H1 (cell line): ENCODE data around the gene GCAT. TPM values are rescaled to one million over a fixed set of nuclear protein-coding genes. Genes with fewer than 3 reads are reported as not detected.

Experiments used
- CREB1 ChIP-seq: IDR thresholded peaks from 2 replicates; pipeline ENCODE4 v1.6.1; 2012; ENCODE audit warnings: inconsistent platforms
- NANOG ChIP-seq: IDR thresholded peaks from 2 replicates; pipeline ENCODE4 v1.6.1; 2011; ENCODE audit warnings: low read length, low read depth, mild to moderate bottlenecking, inconsistent platforms; ENCODE audit not compliant: insufficient read depth, poor library complexity, severe bottlenecking
- RAD21 ChIP-seq, 2 experiments: IDR thresholded peaks in 1 of 2; conservative IDR thresholded peaks in 1 of 2; 2 replicates each; pipeline ENCODE4 v1.6.1; 2011; ENCODE audit warnings: low read depth in 2 of 2, low read length in 2 of 2, improper control_type of control experiment in 1 of 2, inconsistent platforms in 1 of 2, mild to moderate bottlenecking in 1 of 2, moderate library complexity in 1 of 2
- RFX5 ChIP-seq: IDR thresholded peaks from 2 replicates; pipeline ENCODE4 v1.6.1; 2011; ENCODE audit warnings: low read depth, low read length, improper control_type of control experiment, borderline replicate concordance
- SAP30 ChIP-seq: fragments of 300-600 bp; sonication (generic); IDR thresholded peaks from 2 replicates; pipeline ENCODE4 v1.7.1; 2012; ENCODE audit warnings: low read length, moderate library complexity, mild to moderate bottlenecking, inconsistent platforms; ENCODE audit not compliant: insufficient read depth, insufficient replicate concordance
- SIX5 ChIP-seq: IDR thresholded peaks from 2 replicates; pipeline ENCODE4 v1.6.1; 2011; ENCODE audit warnings: mild to moderate bottlenecking, low read depth, low read length
- polyA plus RNA-seq, 7 experiments: library from polyadenylated mRNA; depleted of rRNA in 3 of 7; stranded (reverse) in 5 of 7; unstranded in 2 of 7; fragments of >200 nt in 5 of 7; fragments of 200-250 nt in 2 of 7; gene quantifications; 1 replicate in 5 of 7; 2 replicates in 1 of 7; 4 replicates in 1 of 7; pipeline versions ENCODE4 v1.2.1 to v1.2.3, GENCODE V29; 2011 to 2013; ENCODE audit warnings: missing spikeins in 2 of 7, mixed read lengths in 2 of 7
- total RNA-seq: library from RNA; stranded (reverse); fragmentation: NEBNext Ultra II Directional; extraction: Animal tissue kit (Norgen Biotek cat#: 25700); gene quantifications from 2 replicates; pipeline ENCODE4 v1.2.1, GENCODE V29; 2021
- TF ChIP-seq, protein P1 (sequence below): fragments of 300-600 bp; sonication (generic); IDR thresholded peaks from 2 replicates; pipeline ENCODE4 v1.7.1; 2012; ENCODE audit warnings: low read length, moderate library complexity, mild to moderate bottlenecking, inconsistent platforms; ENCODE audit not compliant: insufficient replicate concordance
- TF ChIP-seq, protein P2 (sequence below): IDR thresholded peaks from 2 replicates; pipeline ENCODE4 v1.6.1; 2011; ENCODE audit warnings: low read depth, mild to moderate bottlenecking, low read length; ENCODE audit not compliant: insufficient read depth
- TF ChIP-seq, protein P3 (sequence below): IDR thresholded peaks from 2 replicates; pipeline ENCODE4 v1.6.1; 2012; ENCODE audit warnings: low read length, inconsistent platforms

GCAT gene
- total and polyA plus RNA-seq, 2 of the 8 experiments (the other 6 are each of a cell fraction or from before 2014, with no cell fraction given), result 24.3 to 47.5 TPM

DNA sequence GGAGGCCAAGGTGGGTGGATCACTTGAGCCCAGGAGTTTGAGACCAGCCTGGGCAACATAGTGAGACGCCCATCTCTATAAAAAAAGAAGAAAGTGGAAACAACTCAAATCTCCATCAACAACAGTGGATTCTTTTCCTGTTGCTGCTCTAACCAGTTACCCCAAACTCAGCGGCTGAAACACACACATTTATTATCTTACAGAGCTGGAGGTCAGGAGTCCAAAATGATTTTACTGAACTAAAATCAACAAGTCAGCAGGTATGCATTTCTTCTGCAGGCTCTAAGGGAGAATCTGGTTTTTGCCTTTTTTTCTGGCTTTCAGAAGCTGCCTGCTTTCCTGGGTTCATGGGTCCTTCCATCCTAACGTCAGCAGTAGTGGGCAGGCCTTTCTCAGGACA lies 11.7 kb upstream of the GCAT start (continued):
- TF ChIP-seq, protein P1, sequence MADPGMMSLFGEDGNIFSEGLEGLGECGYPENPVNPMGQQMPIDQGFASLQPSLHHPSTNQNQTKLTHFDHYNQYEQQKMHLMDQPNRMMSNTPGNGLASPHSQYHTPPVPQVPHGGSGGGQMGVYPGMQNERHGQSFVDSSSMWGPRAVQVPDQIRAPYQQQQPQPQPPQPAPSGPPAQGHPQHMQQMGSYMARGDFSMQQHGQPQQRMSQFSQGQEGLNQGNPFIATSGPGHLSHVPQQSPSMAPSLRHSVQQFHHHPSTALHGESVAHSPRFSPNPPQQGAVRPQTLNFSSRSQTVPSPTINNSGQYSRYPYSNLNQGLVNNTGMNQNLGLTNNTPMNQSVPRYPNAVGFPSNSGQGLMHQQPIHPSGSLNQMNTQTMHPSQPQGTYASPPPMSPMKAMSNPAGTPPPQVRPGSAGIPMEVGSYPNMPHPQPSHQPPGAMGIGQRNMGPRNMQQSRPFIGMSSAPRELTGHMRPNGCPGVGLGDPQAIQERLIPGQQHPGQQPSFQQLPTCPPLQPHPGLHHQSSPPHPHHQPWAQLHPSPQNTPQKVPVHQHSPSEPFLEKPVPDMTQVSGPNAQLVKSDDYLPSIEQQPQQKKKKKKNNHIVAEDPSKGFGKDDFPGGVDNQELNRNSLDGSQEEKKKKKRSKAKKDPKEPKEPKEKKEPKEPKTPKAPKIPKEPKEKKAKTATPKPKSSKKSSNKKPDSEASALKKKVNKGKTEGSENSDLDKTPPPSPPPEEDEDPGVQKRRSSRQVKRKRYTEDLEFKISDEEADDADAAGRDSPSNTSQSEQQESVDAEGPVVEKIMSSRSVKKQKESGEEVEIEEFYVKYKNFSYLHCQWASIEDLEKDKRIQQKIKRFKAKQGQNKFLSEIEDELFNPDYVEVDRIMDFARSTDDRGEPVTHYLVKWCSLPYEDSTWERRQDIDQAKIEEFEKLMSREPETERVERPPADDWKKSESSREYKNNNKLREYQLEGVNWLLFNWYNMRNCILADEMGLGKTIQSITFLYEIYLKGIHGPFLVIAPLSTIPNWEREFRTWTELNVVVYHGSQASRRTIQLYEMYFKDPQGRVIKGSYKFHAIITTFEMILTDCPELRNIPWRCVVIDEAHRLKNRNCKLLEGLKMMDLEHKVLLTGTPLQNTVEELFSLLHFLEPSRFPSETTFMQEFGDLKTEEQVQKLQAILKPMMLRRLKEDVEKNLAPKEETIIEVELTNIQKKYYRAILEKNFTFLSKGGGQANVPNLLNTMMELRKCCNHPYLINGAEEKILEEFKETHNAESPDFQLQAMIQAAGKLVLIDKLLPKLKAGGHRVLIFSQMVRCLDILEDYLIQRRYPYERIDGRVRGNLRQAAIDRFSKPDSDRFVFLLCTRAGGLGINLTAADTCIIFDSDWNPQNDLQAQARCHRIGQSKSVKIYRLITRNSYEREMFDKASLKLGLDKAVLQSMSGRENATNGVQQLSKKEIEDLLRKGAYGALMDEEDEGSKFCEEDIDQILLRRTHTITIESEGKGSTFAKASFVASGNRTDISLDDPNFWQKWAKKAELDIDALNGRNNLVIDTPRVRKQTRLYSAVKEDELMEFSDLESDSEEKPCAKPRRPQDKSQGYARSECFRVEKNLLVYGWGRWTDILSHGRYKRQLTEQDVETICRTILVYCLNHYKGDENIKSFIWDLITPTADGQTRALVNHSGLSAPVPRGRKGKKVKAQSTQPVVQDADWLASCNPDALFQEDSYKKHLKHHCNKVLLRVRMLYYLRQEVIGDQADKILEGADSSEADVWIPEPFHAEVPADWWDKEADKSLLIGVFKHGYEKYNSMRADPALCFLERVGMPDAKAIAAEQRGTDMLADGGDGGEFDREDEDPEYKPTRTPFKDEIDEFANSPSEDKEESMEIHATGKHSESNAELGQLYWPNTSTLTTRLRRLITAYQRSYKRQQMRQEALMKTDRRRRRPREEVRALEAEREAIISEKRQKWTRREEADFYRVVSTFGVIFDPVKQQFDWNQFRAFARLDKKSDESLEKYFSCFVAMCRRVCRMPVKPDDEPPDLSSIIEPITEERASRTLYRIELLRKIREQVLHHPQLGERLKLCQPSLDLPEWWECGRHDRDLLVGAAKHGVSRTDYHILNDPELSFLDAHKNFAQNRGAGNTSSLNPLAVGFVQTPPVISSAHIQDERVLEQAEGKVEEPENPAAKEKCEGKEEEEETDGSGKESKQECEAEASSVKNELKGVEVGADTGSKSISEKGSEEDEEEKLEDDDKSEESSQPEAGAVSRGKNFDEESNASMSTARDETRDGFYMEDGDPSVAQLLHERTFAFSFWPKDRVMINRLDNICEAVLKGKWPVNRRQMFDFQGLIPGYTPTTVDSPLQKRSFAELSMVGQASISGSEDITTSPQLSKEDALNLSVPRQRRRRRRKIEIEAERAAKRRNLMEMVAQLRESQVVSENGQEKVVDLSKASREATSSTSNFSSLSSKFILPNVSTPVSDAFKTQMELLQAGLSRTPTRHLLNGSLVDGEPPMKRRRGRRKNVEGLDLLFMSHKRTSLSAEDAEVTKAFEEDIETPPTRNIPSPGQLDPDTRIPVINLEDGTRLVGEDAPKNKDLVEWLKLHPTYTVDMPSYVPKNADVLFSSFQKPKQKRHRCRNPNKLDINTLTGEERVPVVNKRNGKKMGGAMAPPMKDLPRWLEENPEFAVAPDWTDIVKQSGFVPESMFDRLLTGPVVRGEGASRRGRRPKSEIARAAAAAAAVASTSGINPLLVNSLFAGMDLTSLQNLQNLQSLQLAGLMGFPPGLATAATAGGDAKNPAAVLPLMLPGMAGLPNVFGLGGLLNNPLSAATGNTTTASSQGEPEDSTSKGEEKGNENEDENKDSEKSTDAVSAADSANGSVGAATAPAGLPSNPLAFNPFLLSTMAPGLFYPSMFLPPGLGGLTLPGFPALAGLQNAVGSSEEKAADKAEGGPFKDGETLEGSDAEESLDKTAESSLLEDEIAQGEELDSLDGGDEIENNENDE, result no peak
- no peak for TF ChIP-seq RAD21 (IDR thresholded peaks at IDR 0.05 in 1 of 2, conservative IDR thresholded peaks at IDR 0.05 in 1 of 2; ENCODE audit: low read depth in 2 of 2, low read length in 2 of 2)
- TF ChIP-seq, protein P2, sequence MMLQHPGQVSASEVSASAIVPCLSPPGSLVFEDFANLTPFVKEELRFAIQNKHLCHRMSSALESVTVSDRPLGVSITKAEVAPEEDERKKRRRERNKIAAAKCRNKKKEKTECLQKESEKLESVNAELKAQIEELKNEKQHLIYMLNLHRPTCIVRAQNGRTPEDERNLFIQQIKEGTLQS, result no peak
- TF ChIP-seq NANOG, result no peak
- TF ChIP-seq SAP30, result no peak
- TF ChIP-seq, protein P3, sequence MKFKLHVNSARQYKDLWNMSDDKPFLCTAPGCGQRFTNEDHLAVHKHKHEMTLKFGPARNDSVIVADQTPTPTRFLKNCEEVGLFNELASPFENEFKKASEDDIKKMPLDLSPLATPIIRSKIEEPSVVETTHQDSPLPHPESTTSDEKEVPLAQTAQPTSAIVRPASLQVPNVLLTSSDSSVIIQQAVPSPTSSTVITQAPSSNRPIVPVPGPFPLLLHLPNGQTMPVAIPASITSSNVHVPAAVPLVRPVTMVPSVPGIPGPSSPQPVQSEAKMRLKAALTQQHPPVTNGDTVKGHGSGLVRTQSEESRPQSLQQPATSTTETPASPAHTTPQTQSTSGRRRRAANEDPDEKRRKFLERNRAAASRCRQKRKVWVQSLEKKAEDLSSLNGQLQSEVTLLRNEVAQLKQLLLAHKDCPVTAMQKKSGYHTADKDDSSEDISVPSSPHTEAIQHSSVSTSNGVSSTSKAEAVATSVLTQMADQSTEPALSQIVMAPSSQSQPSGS, result no peak
- TF ChIP-seq RFX5, result no peak
- TF ChIP-seq SIX5, result no peak
- TF ChIP-seq CREB1, result no peak
